AG09319 (cell line): ENCODE data around the gene ESRRB.

Experiments
- DNase-seq: peaks from one replicate; pipeline ENCODE4 v3.0.0-alpha.2; 2010; ENCODE audit warnings: low read depth; ENCODE audit errors: extremely low read depth
- TF ChIP-seq, protein P1 (sequence below): IDR thresholded peaks from 2 replicates; pipeline ENCODE4 v1.5.1; 2011; ENCODE audit warnings: low read depth, mild to moderate bottlenecking, inconsistent platforms, low read length, moderate library complexity

Gene ESRRB

DNA sequence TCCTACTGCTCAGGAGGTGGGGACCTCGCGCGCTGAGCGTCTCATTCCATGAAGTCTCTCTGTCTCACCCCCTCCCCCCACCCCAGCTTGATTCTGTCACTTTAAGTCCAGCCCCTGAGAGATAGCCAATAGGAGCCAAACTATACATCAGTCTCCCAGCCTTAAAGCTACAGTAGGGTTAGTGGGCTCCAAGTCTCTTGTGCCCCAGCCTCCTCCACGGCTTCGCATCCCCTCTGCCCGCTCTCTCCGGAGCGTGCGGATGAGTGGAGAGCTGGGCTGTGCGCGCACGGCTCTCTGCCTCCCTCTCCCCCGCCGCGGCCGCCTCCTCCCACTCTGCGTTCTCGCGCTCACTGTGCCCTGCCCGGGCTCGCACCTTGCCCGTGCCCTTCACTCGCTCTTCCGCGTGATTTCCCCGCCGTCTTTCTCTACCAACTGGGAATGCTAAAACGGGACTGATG is at the start of gene ESRRB:
Gene ESRRB, plus strand, starts transcription at position 191 of the 458 bp plus-strand sequence. Its CDS starts 265 bp downstream, at position 456.
- TF ChIP-seq, protein P1, sequence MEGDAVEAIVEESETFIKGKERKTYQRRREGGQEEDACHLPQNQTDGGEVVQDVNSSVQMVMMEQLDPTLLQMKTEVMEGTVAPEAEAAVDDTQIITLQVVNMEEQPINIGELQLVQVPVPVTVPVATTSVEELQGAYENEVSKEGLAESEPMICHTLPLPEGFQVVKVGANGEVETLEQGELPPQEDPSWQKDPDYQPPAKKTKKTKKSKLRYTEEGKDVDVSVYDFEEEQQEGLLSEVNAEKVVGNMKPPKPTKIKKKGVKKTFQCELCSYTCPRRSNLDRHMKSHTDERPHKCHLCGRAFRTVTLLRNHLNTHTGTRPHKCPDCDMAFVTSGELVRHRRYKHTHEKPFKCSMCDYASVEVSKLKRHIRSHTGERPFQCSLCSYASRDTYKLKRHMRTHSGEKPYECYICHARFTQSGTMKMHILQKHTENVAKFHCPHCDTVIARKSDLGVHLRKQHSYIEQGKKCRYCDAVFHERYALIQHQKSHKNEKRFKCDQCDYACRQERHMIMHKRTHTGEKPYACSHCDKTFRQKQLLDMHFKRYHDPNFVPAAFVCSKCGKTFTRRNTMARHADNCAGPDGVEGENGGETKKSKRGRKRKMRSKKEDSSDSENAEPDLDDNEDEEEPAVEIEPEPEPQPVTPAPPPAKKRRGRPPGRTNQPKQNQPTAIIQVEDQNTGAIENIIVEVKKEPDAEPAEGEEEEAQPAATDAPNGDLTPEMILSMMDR = no peak
- no peak for DNase-seq

- TF ChIP-seq, protein P1 = no peak
Measured at GRCh38 chr14:76326918-76327689, 48.8 kb upstream of the ESRRB start.

GRCh38 chr14:76328457-76329137 is 47.3 kb upstream of the ESRRB start:
- DNase-seq = no peak
- TF ChIP-seq, protein P1 = no peak

More at GRCh38 chr14:76326918-76327689, 48.8 kb upstream of the ESRRB start:
- no peak for DNase-seq

GRCh38 chr14:76329154-76329928 is 46.6 kb upstream of the ESRRB start:
- TF ChIP-seq, protein P1 = no peak

DNA sequence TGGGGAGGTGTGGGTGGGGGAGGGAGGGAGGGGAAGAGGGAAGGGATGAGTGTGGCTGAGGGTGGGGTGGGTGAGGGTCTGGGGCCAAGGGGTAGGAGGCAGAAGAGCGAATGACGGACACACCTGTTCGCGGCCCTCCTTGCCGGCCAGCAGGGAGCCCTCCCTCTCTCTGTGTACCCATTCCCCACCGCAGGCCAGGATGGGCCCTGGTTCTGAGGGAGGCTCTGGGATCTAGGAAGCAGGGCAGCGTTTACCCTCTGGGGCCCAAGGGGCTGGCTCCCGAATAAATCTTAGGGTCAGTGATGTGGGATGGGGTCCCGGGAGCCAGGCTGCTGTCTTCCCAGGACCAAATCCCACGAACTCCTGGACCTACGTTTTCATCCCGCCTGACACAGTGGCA is 46.0 kb upstream of the ESRRB start:
- no peak for DNase-seq
- TF ChIP-seq, protein P1 = no peak

More at GRCh38 chr14:76329154-76329928, 46.6 kb upstream of the ESRRB start:
- no peak for DNase-seq

- DNase-seq = no peak
- TF ChIP-seq, protein P1 = no peak
Measured at GRCh38 chr14:76330411-76331327, 45.3 kb upstream of the ESRRB start.
